Measurements from ENCODE around the gene ZBTB48.
"Not testable (repeated sequence)": the region's sequence is repeated elsewhere in the genome, so short reads cannot be mapped to it uniquely, and the experiment has no call there.

Gene ZBTB48

GRCh38 chr1:6579374-6580118 is at the start of gene ZBTB48:
TSS of gene ZBTB48 (plus strand) at chr1:6579994. CDS start at chr1:6580610, 616 bp downstream.
- peak; percentile 94 to 96 for DNase-seq

DNA sequence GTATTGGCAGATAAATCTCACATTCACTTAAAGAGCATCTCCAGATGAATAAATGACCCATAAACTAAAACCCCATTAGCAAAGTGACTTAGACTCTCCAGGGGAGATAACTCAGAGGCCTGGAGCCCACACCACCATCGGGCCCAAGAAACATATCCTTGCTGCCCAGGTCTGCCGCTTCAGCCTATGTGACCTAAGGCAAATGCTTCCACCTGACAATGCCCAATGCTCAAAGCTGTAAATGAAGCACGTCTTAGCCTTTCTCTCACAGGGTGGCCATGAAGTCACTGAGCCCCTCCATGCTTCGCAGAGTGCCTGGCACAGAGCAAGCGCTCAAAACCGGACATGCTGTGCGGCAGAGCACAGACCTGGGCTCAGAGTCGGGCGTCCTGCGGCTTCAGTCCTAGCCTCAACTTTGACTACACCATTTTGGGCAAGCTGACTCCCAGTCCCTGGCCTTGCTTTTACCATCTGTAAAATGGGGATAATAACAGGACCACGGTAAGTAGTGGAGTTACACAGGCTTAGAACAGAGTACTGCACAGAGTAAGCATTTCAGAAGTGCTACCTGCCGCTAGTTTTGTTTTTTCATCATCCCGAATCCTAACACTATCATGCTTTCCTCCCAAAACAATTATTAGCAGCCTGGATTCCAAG is 49.2 kb upstream of the ZBTB48 start:
- DNase-seq = no peak

DNA sequence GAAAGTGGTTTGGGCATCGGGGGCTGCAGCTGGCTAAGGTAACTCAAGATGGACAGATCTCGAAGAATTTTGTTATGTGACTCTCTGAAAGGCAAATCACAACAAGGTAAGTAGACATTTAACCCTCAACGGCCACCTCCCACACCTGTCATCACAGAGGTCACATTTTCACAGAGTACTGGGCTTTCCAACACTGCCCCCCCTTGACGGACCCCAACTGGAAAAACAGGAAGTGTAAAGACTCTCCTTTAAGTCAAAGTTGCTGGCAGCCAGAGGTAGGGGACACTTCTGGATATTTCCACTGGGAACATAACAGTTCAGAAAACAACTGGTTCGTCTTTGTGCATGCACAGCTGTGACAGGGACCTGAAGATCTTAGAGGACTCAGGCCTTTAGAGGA is 47.8 kb upstream of the ZBTB48 start:
- DNase-seq = no peak

GRCh38 chr1:6534248-6534822 is 45.5 kb upstream of the ZBTB48 start:
- DNase-seq = no peak

GRCh38 chr1:6535214-6535613 is 44.6 kb upstream of the ZBTB48 start:
- no peak for DNase-seq

- DNase-seq = no peak
Measured at GRCh38 chr1:6536291-6536690, 43.5 kb upstream of the ZBTB48 start.

DNA sequence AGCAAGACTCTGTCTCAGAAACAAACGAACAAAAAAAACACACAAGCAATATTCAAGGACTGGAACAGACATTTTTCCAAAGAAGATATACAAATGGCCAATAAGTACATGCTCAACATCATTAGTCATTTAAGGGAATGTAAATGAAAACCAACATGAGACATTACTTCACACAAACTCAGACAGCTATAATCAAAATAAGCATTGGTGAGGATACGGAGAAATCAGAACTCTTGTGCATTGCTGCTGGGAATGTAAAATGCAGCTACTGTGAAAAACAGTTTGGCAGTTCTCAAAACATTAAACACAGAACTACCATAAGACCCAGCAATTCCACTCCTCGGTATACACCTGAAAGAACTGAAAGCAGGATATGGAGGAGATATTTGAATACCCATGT is 40.8 kb upstream of the ZBTB48 start:
- DNase-seq = no peak

- DNase-seq = no peak
Measured at GRCh38 chr1:6544831-6545230, 35.0 kb upstream of the ZBTB48 start.

GRCh38 chr1:6545276-6546112 is 34.3 kb upstream of the ZBTB48 start:
- no peak for DNase-seq

DNA sequence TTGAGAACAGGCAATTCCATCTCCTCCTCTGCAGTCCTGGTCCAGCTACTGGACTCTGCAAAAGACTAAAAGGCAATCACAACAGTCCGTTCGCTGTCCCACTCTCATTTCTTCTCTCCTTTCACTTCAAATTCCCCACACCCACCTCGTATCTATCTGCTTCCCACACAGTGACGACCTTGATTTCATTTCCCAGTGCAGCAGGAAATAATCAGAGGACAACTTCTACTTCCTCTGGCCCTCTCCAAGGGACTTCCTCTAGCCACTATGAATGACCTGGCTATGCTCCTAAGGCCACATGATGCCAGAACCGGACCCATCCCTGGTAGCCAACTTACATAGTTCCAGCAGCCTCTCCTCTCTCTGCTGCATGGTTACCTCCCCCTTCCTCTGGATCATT is 33.5 kb upstream of the ZBTB48 start:
- no peak for DNase-seq

DNA sequence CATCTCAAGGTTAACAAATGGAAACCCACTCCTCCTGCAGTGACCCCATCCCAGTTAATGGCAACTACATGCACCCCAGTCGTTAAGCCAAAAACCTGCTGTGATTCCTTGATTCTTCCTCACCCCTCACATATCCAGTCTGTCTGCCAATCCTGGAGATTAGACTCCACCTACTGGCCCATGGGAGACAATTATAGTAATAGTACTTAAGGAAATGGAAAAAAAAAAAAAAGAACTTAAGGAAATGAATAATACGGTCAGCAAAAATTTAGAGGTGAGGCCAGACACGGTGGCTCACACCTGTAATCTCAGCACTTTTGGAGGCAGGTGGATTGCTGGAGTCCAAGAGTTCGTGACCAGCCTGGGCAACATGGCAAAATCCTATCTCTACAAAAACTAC is 32.5 kb upstream of the ZBTB48 start:
- DNase-seq = no peak

DNA sequence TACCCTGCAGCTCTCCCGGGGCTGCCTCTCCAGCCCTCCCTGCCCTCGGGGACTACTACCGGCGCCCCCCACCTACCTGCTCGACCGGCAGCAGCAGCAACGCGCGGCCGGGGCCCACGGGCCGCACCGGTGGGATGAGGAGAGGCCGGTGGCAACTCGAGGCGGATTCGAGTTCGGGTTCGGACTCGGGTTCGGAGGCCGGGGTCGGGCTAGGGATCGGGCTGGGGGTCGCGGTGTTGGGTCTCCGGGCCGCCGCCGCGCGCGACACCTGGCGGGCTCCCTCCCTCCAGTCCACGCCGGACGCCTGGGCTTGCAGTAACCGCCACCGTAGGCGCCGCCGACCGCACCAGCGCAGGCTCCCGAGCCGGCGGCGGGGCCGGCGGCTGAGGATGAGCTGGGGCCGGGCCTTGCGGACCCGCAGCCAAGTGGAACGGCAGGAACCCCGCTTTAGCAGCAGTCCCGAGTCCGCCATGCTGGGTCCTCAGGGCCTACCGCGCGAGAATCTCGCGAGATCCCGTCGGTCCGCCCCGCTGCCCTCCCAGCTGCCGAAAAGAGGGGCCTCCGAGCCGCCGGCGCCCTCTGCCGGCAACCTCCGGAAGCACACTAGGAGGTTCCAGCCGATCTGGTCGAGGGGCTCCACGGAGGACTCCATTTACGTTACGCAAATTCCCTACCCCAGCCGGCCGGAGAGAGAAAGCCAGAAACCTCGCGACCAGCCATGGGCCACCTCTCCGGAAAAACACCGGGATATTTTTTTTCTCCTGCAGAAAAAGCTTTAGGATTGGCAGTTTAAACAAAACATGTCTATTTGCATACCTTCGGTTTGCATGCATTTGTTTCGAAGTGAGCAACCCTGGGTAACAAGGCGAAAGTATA is 25.5 kb upstream of the ZBTB48 start, which contains the start of gene NOL9:
Gene NOL9, minus strand, starts transcription at position 483 of the 876 bp plus-strand sequence. Its CDS starts 11 bp downstream, at position 472.
- peak; percentile 71 to 91 for DNase-seq

- no peak for DNase-seq
Measured at GRCh38 chr1:6554907-6555778, 24.7 kb upstream of the ZBTB48 start, which contains the start of gene TAS1R1. TSS of gene TAS1R1 (plus strand) at chr1:6555307. CDS start at chr1:6555374, 67 bp downstream.

DNA sequence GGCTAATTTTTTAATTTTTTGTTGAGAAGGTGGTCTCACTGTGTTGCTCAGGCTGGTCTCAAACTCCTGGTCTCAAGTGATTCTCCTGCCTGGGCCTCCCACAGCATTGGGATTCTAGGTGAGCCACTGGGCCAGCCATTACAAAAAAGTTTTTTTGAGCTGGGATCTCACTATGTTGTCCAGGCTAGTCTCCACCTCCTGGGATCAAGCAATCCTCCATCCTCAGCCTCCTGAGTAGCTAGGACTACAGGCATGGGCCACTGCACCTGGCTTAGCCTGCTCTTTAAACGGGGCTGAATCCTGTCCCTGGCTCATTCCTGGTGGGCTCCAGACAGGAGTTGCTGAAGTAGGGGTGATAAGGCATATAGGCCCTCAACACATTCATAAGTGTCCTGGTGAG is 22.2 kb upstream of the ZBTB48 start:
- DNase-seq = no peak

GRCh38 chr1:6559161-6559560 is 20.6 kb upstream of the ZBTB48 start:
- DNase-seq = not testable (repeated sequence)

GRCh38 chr1:6560267-6560666 is 19.5 kb upstream of the ZBTB48 start:
- no peak for DNase-seq

DNA sequence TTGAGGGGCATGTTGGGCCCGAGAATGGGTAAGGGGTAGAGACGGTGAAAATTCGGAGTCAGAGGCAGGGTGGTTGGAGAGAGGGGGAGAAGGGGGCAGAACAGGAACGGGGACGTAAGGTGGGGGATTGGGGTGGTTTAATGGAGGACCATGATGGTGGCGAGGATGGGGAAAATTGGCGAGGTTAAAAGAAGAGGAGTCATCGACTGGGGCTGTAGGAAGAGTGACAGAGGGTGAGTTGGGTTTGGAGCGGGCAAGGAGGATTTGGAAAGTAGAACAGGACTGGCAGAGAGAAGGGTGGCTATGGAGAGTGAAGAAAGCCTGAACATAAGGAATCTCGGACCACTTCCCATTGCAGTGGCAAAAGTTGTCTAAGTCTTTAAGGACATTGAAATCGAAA is 10.8 kb upstream of the ZBTB48 start:
- DNase-seq = no peak

- DNase-seq = no peak
Measured at GRCh38 chr1:6570100-6570499, 9.7 kb upstream of the ZBTB48 start.

DNA sequence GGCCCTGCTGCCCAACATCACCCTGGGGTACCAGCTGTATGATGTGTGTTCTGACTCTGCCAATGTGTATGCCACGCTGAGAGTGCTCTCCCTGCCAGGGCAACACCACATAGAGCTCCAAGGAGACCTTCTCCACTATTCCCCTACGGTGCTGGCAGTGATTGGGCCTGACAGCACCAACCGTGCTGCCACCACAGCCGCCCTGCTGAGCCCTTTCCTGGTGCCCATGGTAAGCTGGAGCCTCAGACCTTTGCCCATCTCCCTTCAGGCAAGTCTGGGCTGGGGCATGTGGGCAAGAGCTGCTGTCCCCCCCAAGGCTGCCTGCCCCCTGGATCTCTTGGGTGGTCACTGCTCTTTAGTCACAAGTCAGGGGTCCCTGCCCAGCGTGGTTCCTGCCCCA is 8.8 kb upstream of the ZBTB48 start:
- DNase-seq = no peak

- no peak for DNase-seq
Measured at GRCh38 chr1:6572653-6573383, 7.0 kb upstream of the ZBTB48 start.

Measured in NCI-H1930 (cell line).